Ovary (tissue), 3 donors: ENCODE measurements around the gene ABCA13.

Source experiments
- CTCF ChIP-seq, 3 donors: fragments of 450-650 bp in 2 of 3; fragments of 200-600 bp in 1 of 3; IDR thresholded peaks; one replicate each; pipeline versions ENCODE4 v1.5.1 to v1.8.0; 2016 to 2022; ENCODE audit warnings: antibody characterized with exemption in 3 of 3, mild to moderate bottlenecking in 1 of 3
- EP300 ChIP-seq: sonication (generic); formaldehyde crosslinking; IDR thresholded peaks from one replicate; pipeline ENCODE4 v1.6.1; 2017; ENCODE audit warnings: antibody characterized with exemption
- POLR2A ChIP-seq: fragments of 450-650 bp; IDR thresholded peaks from one replicate; pipeline ENCODE4 v1.6.1; 2017; ENCODE audit warnings: antibody characterized with exemption, mild to moderate bottlenecking, moderate library complexity
- donor health status: DM: no; HTN: no; CAD: no.

- TF ChIP-seq POLR2A, result no peak
- no peak for TF ChIP-seq CTCF (IDR thresholded peaks at IDR 0.05)
- TF ChIP-seq EP300, result no peak
Observed at GRCh38 chr7:48130658-48131108, 40.6 kb upstream of the ABCA13 start.
